Gastrocnemius medialis (tissue), 4 donors: ENCODE data around the gene HIPK2.

ENCODE experiments used
- POLR2A ChIP-seq, 2 donors: fragments of 450-650 bp; IDR thresholded peaks; one replicate each; pipeline ENCODE4 v1.6.1; 2017; ENCODE audit warnings: antibody characterized with exemption in 2 of 2, mild to moderate bottlenecking in 2 of 2, moderate library complexity in 2 of 2
- TF ChIP-seq, protein P1 (sequence below), 5 experiments: fragments of 450-650 bp in 3 of 5; fragments of 200-600 bp in 2 of 5; sonication (generic) in 2 of 5; IDR thresholded peaks in 4 of 5; conservative IDR thresholded peaks in 1 of 5; 1 replicate in 4 of 5; 2 replicates in 1 of 5; pipeline ENCODE4 v1.5.1; 2016 to 2019; ENCODE audit warnings: antibody characterized with exemption in 5 of 5, mild to moderate bottlenecking in 3 of 5, moderate library complexity in 3 of 5

DNA sequence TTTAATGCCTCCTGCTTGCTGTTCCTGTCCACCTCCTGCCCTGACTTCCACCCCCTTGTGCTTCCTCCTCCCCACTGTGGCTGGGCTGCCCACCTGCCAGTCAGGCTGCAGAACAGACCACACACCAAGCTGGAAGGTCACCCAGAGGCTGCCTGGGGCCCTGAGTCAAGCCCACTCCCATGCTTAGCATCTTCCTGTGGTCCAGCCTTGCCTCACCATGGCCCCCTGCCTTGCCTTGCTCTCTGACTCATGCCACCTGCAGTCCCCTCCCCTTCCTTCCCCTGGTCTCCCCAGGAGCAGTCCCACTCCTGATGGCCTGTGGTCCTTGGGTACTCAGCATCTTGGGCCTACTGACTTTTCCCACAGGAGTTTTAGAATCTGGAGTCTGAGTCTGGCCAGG is 252.0 kb downstream of the HIPK2 start:
- TF ChIP-seq, protein P1, sequence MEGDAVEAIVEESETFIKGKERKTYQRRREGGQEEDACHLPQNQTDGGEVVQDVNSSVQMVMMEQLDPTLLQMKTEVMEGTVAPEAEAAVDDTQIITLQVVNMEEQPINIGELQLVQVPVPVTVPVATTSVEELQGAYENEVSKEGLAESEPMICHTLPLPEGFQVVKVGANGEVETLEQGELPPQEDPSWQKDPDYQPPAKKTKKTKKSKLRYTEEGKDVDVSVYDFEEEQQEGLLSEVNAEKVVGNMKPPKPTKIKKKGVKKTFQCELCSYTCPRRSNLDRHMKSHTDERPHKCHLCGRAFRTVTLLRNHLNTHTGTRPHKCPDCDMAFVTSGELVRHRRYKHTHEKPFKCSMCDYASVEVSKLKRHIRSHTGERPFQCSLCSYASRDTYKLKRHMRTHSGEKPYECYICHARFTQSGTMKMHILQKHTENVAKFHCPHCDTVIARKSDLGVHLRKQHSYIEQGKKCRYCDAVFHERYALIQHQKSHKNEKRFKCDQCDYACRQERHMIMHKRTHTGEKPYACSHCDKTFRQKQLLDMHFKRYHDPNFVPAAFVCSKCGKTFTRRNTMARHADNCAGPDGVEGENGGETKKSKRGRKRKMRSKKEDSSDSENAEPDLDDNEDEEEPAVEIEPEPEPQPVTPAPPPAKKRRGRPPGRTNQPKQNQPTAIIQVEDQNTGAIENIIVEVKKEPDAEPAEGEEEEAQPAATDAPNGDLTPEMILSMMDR (IDR thresholded peaks at IDR 0.05 in 4 of 5, conservative IDR thresholded peaks at IDR 0.05 in 1 of 5): no peak
- no peak for TF ChIP-seq POLR2A (IDR thresholded peaks at IDR 0.05)
